Stimulated activated CD8-positive, alpha-beta memory T cell treated with anti-CD3 and anti-CD28 coated beads, Interleukin-15, amount 100 ng/mL, for 1 hour (primary cell): ENCODE results near the gene CFAP61.

ENCODE experiments used
- DNase-seq: peaks from one replicate; pipeline ENCODE4 v3.0.0-alpha.2; 2020; ENCODE audit warnings: low read depth

Gene CFAP61

GRCh38 chr20:20181322-20181721 is 129.0 kb downstream of the CFAP61 start:
- no peak for DNase-seq

GRCh38 chr20:20184149-20184548 is 131.8 kb downstream of the CFAP61 start:
- DNase-seq: no peak

GRCh38 chr20:20184706-20185105 is 132.4 kb downstream of the CFAP61 start:
- DNase-seq: no peak

- no peak for DNase-seq
These were observed 136.3 kb downstream of the CFAP61 start for GRCh38 chr20:20188647-20189046.

- DNase-seq: no peak
These were observed 140.0 kb downstream of the CFAP61 start for GRCh38 chr20:20192366-20192765.

- no peak for DNase-seq
These were observed 142.8 kb downstream of the CFAP61 start for GRCh38 chr20:20195021-20195705.

GRCh38 chr20:20196610-20197009 is 144.3 kb downstream of the CFAP61 start:
- no peak for DNase-seq

- DNase-seq: no peak
These were observed 145.7 kb downstream of the CFAP61 start for GRCh38 chr20:20198011-20198410.

GRCh38 chr20:20199361-20200160 is 147.2 kb downstream of the CFAP61 start:
- no peak for DNase-seq

- no peak for DNase-seq
These were observed 148.8 kb downstream of the CFAP61 start for GRCh38 chr20:20201124-20201523.

- DNase-seq: no peak
These were observed 149.3 kb downstream of the CFAP61 start for GRCh38 chr20:20201639-20202038.

- DNase-seq: no peak
These were observed 150.4 kb downstream of the CFAP61 start for GRCh38 chr20:20202768-20203167.

GRCh38 chr20:20203784-20204183 is 151.5 kb downstream of the CFAP61 start:
- DNase-seq: no peak

GRCh38 chr20:20204256-20204655 is 151.9 kb downstream of the CFAP61 start:
- DNase-seq: no peak

- no peak for DNase-seq
These were observed 153.0 kb downstream of the CFAP61 start for GRCh38 chr20:20205141-20205861.

GRCh38 chr20:20205862-20206236 is 153.5 kb downstream of the CFAP61 start:
- DNase-seq: no peak

GRCh38 chr20:20206788-20207187 is 154.5 kb downstream of the CFAP61 start:
- DNase-seq: no peak

GRCh38 chr20:20207291-20207690 is 155.0 kb downstream of the CFAP61 start:
- no peak for DNase-seq

- DNase-seq: no peak
These were observed 155.5 kb downstream of the CFAP61 start for GRCh38 chr20:20207872-20208271.

- DNase-seq: no peak
These were observed 157.4 kb downstream of the CFAP61 start for GRCh38 chr20:20209684-20210083.

- DNase-seq: no peak
These were observed 158.0 kb downstream of the CFAP61 start for GRCh38 chr20:20210327-20210726.

GRCh38 chr20:20210943-20211273 is 158.6 kb downstream of the CFAP61 start:
- no peak for DNase-seq
